T-helper 17 cell (primary cell): ENCODE measurements around the gene C1orf21. TPM values are rescaled to one million over a fixed set of nuclear protein-coding genes. Genes with fewer than 3 reads are reported as not detected.
"Not testable (repeated sequence)": the region's sequence is repeated elsewhere in the genome, so short reads cannot be mapped to it uniquely, and the experiment has no call there.

Source experiments
- ATAC-seq: fragments of 150-1000 bp; cut with Tn5 transposase; 2 replicates; pipeline ENCODE4 v1.10.0; 2021; ENCODE audit warnings: mild to moderate bottlenecking, moderate library complexity
- DNase-seq, 3 donors: peaks; one replicate each; pipeline versions ENCODE4 v3.0.0 to v3.0.0-alpha.2; 2020 to 2021
- H3K9me3 ChIP-seq: one replicate; pipeline ENCODE4 v1.7.0; 2013; ENCODE audit warnings: low read length, mild to moderate bottlenecking; ENCODE audit not compliant: control insufficient read depth, poor library complexity, severe bottlenecking
- H3K27ac Mint-ChIP-seq: one replicate; pipeline ENCODE4 v1.8.0; 2022; ENCODE audit warnings: mild to moderate bottlenecking, moderate library complexity, mixed read lengths
- H3K27me3 Mint-ChIP-seq: one replicate; pipeline ENCODE4 v1.8.0; 2022; ENCODE audit warnings: mixed read lengths
- H3K36me3 Mint-ChIP-seq: one replicate; pipeline ENCODE4 v1.8.0; 2022; ENCODE audit warnings: low read depth, mixed read lengths
- H3K4me1 Mint-ChIP-seq: one replicate; pipeline ENCODE4 v1.8.0; 2022; ENCODE audit warnings: mild to moderate bottlenecking, mixed read lengths
- H3K4me3 Mint-ChIP-seq: one replicate; pipeline ENCODE4 v1.8.0; 2022; ENCODE audit warnings: mild to moderate bottlenecking, moderate library complexity, mixed read lengths
- total RNA-seq, 4 donors: library from RNA in 2 of 4; stranded (reverse) in 2 of 4; gene quantifications; one replicate each; pipeline ENCODE4 v1.2.3 and lab custom pipeline; 2022 to 2026

Gene C1orf21
- total RNA-seq, 2 donors from 2014 or later = 0.78 to 1.1 TPM

GRCh38 chr1:184595596-184595995 is 208.8 kb downstream of the C1orf21 start:
- Mint-ChIP-seq H3K4me1 (no peaks in the 10 kb centered on the region), H3K4me3 (no peak overlapping the region), H3K27me3 (peaks cover 17% of the 10 kb centered on the region), H3K36me3 (no peaks in the 10 kb centered on the region), H3K27ac (no peak overlapping the region)
- H3K9me3 ChIP-seq = no peaks in the 10 kb centered on the region
- DNase-seq = no peak
- ATAC-seq = no peak

- H3K4me1 Mint-ChIP-seq = no peaks in the 10 kb centered on the region
- no peaks in the 10 kb centered on the region for H3K9me3 ChIP-seq
- ATAC-seq (no peak), DNase-seq (no peak)
- H3K4me3 Mint-ChIP-seq = no peak overlapping the region
- H3K27me3 Mint-ChIP-seq = peaks cover 17% of the 10 kb centered on the region
- no peak overlapping the region for H3K27ac Mint-ChIP-seq
- no peaks in the 10 kb centered on the region for H3K36me3 Mint-ChIP-seq
Observed at GRCh38 chr1:184596950-184597645, 210.3 kb downstream of the C1orf21 start.

DNA sequence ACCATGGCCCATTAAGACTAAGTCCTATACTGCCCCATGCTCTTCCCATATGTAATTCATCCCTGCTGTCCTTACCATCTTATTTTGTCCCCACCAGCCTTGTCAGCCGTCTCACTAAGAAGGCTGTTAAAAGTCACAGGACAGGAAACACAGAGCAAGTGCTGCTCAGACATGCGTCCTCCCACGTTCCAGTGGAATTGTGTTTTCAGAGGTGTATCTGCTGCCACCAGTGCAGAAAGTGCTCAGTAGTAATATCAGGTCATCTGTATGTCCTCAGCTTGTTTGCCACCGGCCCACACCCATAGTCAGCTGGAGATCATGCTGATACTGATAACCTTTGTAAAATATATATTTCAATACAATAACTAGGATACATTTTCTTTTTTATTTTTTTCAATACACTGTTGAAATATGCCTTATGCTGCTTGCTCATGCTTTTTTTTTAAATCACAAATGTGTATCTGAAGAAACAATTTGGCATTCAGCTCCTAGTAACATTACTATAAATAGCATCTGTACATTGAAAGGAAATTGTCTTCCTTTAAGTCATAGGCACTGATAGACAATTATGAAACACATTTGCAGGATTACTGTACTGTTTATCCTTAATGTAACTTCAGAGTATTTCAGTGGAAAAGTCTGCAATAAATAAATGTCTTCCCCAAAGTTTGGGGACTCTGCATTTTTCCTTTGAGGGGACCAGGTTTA is 211.0 kb downstream of the C1orf21 start:
- H3K36me3 Mint-ChIP-seq = no peaks in the 10 kb centered on the region
- no peaks in the 10 kb centered on the region for H3K9me3 ChIP-seq
- DNase-seq (no peak), ATAC-seq (no peak)
- no peak overlapping the region for H3K4me3 Mint-ChIP-seq
- no peaks in the 10 kb centered on the region for H3K4me1 Mint-ChIP-seq
- peaks cover 17% of the 10 kb centered on the region for H3K27me3 Mint-ChIP-seq
- no peak overlapping the region for H3K27ac Mint-ChIP-seq

GRCh38 chr1:184598403-184599193 is 211.8 kb downstream of the C1orf21 start:
- ATAC-seq (no peak), DNase-seq (no peak)
- no peaks in the 10 kb centered on the region for H3K9me3 ChIP-seq
- Mint-ChIP-seq H3K36me3 (no peaks in the 10 kb centered on the region), H3K4me1 (no peaks in the 10 kb centered on the region), H3K4me3 (no peak overlapping the region), H3K27me3 (peaks cover 14% of the 10 kb centered on the region), H3K27ac (no peak overlapping the region)

DNA sequence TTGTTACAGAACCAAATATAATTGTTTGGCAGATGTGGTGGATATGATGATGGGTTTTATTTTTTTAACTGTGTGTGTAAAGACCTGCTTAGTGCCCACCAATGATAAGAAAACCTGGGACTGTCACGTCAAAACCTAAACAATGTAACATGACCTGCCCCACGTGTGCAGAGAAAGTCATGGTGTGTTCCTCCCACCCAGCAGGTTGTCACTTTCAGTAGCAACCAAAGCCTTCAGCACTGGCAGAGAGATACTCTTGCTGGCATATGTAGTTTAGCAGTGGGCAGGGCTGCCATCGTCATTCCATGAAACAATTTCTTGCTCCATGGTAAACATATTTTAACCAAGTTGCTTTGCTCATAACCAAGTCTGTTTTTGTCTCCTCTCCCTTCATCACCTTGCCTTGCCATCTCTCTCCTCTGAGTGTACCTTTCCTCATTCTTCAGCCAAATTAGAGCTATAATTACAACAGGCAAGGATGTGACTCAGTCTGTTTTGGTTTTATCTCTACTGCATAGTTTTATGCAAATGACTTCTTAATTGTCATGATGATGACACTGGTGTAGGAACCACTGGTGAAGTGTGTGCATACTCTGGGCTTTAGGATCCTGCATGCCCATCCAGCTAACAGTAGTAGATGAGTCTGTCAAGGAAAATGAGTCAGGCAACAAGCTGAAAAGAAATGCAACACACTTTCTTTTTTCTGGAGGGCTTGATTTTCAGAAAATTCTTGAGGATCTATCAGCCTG is 217.5 kb downstream of the C1orf21 start:
- Mint-ChIP-seq H3K36me3 (no peaks in the 10 kb centered on the region), H3K4me1 (no peaks in the 10 kb centered on the region), H3K27ac (no peak overlapping the region), H3K4me3 (no peak overlapping the region), H3K27me3 (peaks cover 24% of the 10 kb centered on the region)
- H3K9me3 ChIP-seq = no peaks in the 10 kb centered on the region
- DNase-seq = no peak
- ATAC-seq = no peak

- DNase-seq = no peak
- Mint-ChIP-seq H3K27ac (no peak overlapping the region), H3K36me3 (no peaks in the 10 kb centered on the region), H3K27me3 (peaks cover 28% of the 10 kb centered on the region), H3K4me3 (no peak overlapping the region), H3K4me1 (no peaks in the 10 kb centered on the region)
- no peak for ATAC-seq
- H3K9me3 ChIP-seq = no peaks in the 10 kb centered on the region
Observed at GRCh38 chr1:184605941-184606340, 219.1 kb downstream of the C1orf21 start.

GRCh38 chr1:184606786-184607185 is 220.0 kb downstream of the C1orf21 start:
- Mint-ChIP-seq H3K4me1 (peaks cover 4% of the 10 kb centered on the region), H3K27me3 (peaks cover 33% of the 10 kb centered on the region), H3K27ac (no peak overlapping the region), H3K36me3 (no peaks in the 10 kb centered on the region), H3K4me3 (no peak overlapping the region)
- ATAC-seq = no peak
- DNase-seq = no peak
- no peaks in the 10 kb centered on the region for H3K9me3 ChIP-seq

GRCh38 chr1:184608581-184608980 is 221.8 kb downstream of the C1orf21 start:
- no peak for ATAC-seq

GRCh38 chr1:184608990-184609389 is 222.2 kb downstream of the C1orf21 start:
- Mint-ChIP-seq H3K36me3 (no peaks in the 10 kb centered on the region), H3K4me1 (peaks cover 4% of the 10 kb centered on the region), H3K27ac (no peak overlapping the region), H3K27me3 (peaks cover 28% of the 10 kb centered on the region), H3K4me3 (no peak overlapping the region)
- DNase-seq (no peak), ATAC-seq (no peak)
- H3K9me3 ChIP-seq = no peaks in the 10 kb centered on the region

More at GRCh38 chr1:184608581-184608980, 221.8 kb downstream of the C1orf21 start:
- Mint-ChIP-seq H3K27ac (no peak overlapping the region), H3K4me3 (no peak overlapping the region), H3K4me1 (peaks cover 4% of the 10 kb centered on the region), H3K27me3 (peaks cover 28% of the 10 kb centered on the region), H3K36me3 (no peaks in the 10 kb centered on the region)
- no peaks in the 10 kb centered on the region for H3K9me3 ChIP-seq
- no peak for DNase-seq

DNA sequence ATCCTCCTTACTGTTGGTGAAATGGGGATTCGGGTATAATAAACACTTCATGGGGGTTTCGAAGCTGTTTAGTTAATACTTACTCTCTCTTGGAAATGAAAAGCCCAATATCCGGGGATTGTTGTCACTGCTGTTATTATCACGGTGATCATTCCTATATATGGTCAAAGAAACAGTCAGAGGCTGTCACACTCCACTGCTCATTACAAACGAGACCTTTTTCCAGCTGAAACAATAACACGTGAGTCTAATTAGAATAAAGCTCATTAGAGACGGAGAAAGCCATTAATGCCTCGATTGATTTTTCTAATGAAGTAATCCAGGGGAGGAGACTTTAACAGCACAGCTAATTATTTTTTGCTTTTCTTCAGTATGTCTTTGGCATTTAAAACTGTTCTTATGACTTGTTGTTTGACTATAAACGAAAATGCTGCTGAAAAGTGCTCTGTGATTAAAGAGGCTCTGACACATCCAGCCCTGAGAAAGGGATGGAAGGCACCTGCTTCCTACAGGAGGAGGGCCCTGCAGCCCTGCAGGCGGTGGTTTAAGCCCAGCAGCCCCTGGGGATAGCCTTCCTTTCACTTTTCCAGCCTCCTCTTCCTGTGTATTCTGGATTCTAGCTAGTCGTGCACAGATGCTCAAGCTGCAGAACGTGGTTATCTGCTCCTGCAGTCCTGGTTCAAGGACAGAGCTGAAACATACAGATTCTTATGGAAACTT is 224.2 kb downstream of the C1orf21 start:
- DNase-seq (no peak), ATAC-seq (no peak)
- peaks cover 28% of the 10 kb centered on the region for H3K27me3 Mint-ChIP-seq
- H3K9me3 ChIP-seq = no peaks in the 10 kb centered on the region
- no peaks in the 10 kb centered on the region for H3K36me3 Mint-ChIP-seq
- no peak overlapping the region for H3K27ac Mint-ChIP-seq
- peaks cover 4% of the 10 kb centered on the region for H3K4me1 Mint-ChIP-seq
- no peak overlapping the region for H3K4me3 Mint-ChIP-seq

GRCh38 chr1:184612229-184612628 is 225.4 kb downstream of the C1orf21 start:
- H3K27ac Mint-ChIP-seq, ATAC-seq, DNase-seq, H3K9me3 ChIP-seq, H3K4me3 Mint-ChIP-seq, H3K36me3 Mint-ChIP-seq, H3K4me1 Mint-ChIP-seq: not testable (repeated sequence)
- H3K27me3 Mint-ChIP-seq = peaks cover 22% of the 10 kb centered on the region

DNA sequence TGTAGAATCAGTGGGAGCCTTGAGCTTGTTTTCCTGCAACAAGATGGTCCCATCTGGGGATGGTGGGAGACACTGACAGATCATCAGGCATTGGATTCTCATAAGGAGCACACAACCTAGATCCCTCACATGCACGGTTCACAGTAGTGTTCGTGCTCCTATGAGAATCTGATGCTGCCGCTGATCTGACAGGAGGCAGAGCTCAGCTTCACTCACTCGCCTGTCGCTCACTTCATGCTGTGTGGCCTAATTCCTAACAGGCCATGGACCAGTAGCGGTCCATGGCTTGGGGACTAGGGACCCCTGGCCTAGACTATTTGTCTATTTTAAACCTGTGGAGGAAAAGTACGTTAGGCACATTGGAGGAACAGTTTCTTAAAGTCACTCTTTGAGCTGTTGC is 227.8 kb downstream of the C1orf21 start:
- no peak overlapping the region for H3K27ac Mint-ChIP-seq

More for the DNA sequence above, 227.8 kb downstream of the C1orf21 start:
- peaks cover 4% of the 10 kb centered on the region for H3K4me1 Mint-ChIP-seq
- H3K27me3 Mint-ChIP-seq = peaks cover 23% of the 10 kb centered on the region
- no peaks in the 10 kb centered on the region for H3K36me3 Mint-ChIP-seq
- H3K4me3 Mint-ChIP-seq = no peak overlapping the region
- no peak for DNase-seq
- H3K9me3 ChIP-seq = no peaks in the 10 kb centered on the region
- ATAC-seq = no peak
